ENCODE results near the gene ZNF26. TPM values are rescaled to one million over a fixed set of nuclear protein-coding genes. Genes with fewer than 3 reads are reported as not detected.

ZNF26 gene
- total and polyA plus RNA-seq, 2 of the 8 experiments (the other 6 are each of a cell fraction or from before 2014, with no cell fraction given) = 5.8 to 8.4 TPM

GRCh38 chr12:133026996-133027395 lies 40.8 kb downstream of the ZNF26 start:
- peaks cover 44 to 55% of the 10 kb centered on the region in 2 experiments for H3K9me3 ChIP-seq (ENCODE audit: insufficient read depth in 2 of 2, low read depth in 1 of 2, low read length in 1 of 2)
- no peaks in the 10 kb centered on the region for H3K36me3 ChIP-seq (ENCODE audit: control insufficient read depth in 2 of 4, insufficient read depth in 4 of 4, low read length in 3 of 4)
- TF ChIP-seq CTBP2 (IDR thresholded peaks at IDR 0.05; ENCODE audit: borderline replicate concordance, insufficient read depth, insufficient read length, low read length) (no peak), SRF (IDR thresholded peaks at IDR 0.05; ENCODE audit: low read depth, low read length) (no peak), USF2 (IDR thresholded peaks at IDR 0.05; ENCODE audit: low read length) (no peak), CTCF (IDR thresholded peaks at IDR 0.05; ENCODE audit: control extremely low read depth in 1 of 3, insufficient read depth in 1 of 3, low read depth in 1 of 3, low read length in 3 of 3) (no peak), POLR2A (IDR thresholded peaks at IDR 0.05; ENCODE audit: control extremely low read depth in 1 of 2, low read depth in 2 of 2, low read length in 2 of 2) (no peak), EGR1 (IDR thresholded peaks at IDR 0.05; ENCODE audit: borderline replicate concordance, low read depth, low read length) (no peak), YY1 (IDR thresholded peaks at IDR 0.05; ENCODE audit: low read depth, low read length) (no peak), NRF1 (IDR thresholded peaks at IDR 0.05; ENCODE audit: low read depth, low read length) (no peak), RXRA (IDR thresholded peaks at IDR 0.05; ENCODE audit: insufficient read depth, low read depth, low read length) (no peak), SP1 (IDR thresholded peaks at IDR 0.05; ENCODE audit: low read depth, low read length) (no peak), KDM4A (IDR thresholded peaks at IDR 0.05; ENCODE audit: low read depth, low read length, severe bottlenecking) (no peak)

More at GRCh38 chr12:133026996-133027395, 40.8 kb downstream of the ZNF26 start:
- H2BK12ac ChIP-seq (ENCODE audit: low read depth, low read length) = no peak overlapping the region
- no peak for DNase-seq (ENCODE audit: low read depth in 1 of 2, low spot score in 2 of 2)
- no peaks in the 10 kb centered on the region for H3K79me1 ChIP-seq (ENCODE audit: low read depth, low read length)
- H2AFZ ChIP-seq (ENCODE audit: low read length) = no peak overlapping the region
- H3K56ac ChIP-seq (replicated peaks; ENCODE audit: insufficient read length, low read depth, low read length) = no peak overlapping the region
- H3K23me2 ChIP-seq (ENCODE audit: low read depth, low read length) = no peaks in the 10 kb centered on the region
- no peak overlapping the region for H4K8ac ChIP-seq (ENCODE audit: extremely low read depth, insufficient read depth, low read length)
- no peak overlapping the region for H3K4ac ChIP-seq (replicated peaks; ENCODE audit: insufficient read length, low read depth, low read length)
- no peak overlapping the region for H2BK5ac ChIP-seq (ENCODE audit: low read depth, low read length)
- H3K27me3 ChIP-seq (replicated peaks in 1 of 4; ENCODE audit: control insufficient read depth in 3 of 4, extremely low read depth in 1 of 4, insufficient read depth in 3 of 4, low read length in 3 of 4) = peaks cover 0 to 2% (median 0%) of the 10 kb centered on the region in 4 experiments; a peak in 1 of 7 replicates
- no peaks in the 10 kb centered on the region for H3K79me2 ChIP-seq (ENCODE audit: control insufficient read depth in 1 of 2, insufficient read depth in 2 of 2, low read length in 2 of 2)
- no peak overlapping the region for H3K4me2 ChIP-seq (ENCODE audit: insufficient read depth in 1 of 2, low read depth in 2 of 2, low read length in 2 of 2)
- WGBS, 2 experiments (ENCODE audit: extremely low coverage in 1 of 2, insufficient coverage in 1 of 2, insufficient read length in 1 of 2, insufficient replicate concordance in 2 of 2, low coverage in 1 of 2, low lambda C conversion rate in 2 of 2, missing lambda C conversion rate in 1 of 2) = 88% methylated on average over 7 of the region's 7 CpGs; no CpG with 5 or more reads in 1 of the 2 experiments
- H2BK20ac ChIP-seq (ENCODE audit: low read length) = no peak overlapping the region
- no peaks in the 10 kb centered on the region for H3K4me1 ChIP-seq (replicated peaks in 1 of 4; ENCODE audit: control insufficient read depth in 3 of 4, insufficient read depth in 4 of 4, low read length in 3 of 4)
- H3K9ac ChIP-seq (replicated peaks in 1 of 4; ENCODE audit: extremely low read depth in 1 of 4, low read depth in 3 of 4, low read length in 3 of 4) = no peak overlapping the region
- H4K91ac ChIP-seq (replicated peaks; ENCODE audit: insufficient read length, low read length) = no peak overlapping the region
- H2AK5ac ChIP-seq (ENCODE audit: low read depth, low read length) = no peak overlapping the region
- no peak overlapping the region for H2BK120ac ChIP-seq (replicated peaks; ENCODE audit: low read depth, low read length)
- no peak overlapping the region for H3K14ac ChIP-seq (ENCODE audit: insufficient read length)
- no peak overlapping the region for H4K5ac ChIP-seq (ENCODE audit: insufficient read length, low read depth, low read length)
- H2BK15ac ChIP-seq (ENCODE audit: low read length) = no peak overlapping the region
- ChIA-PET CTCF (ENCODE audit: partially characterized antibody) (no interaction called here), POLR2A (ENCODE audit: partially characterized antibody) (interaction anchor here (1.3 to 2.0 kb wide), 3 partner anchors 11 to 53 kb away, joined by 4 to 11 read pairs (median 5); partner anchors contain the start of gene ZNF84)
- FAIRE-seq = no peak
- H3K23ac ChIP-seq (ENCODE audit: insufficient read length) = no peak overlapping the region
- no peak overlapping the region for H3K4me3 ChIP-seq (ENCODE audit: extremely low read depth in 1 of 4, insufficient read depth in 2 of 4, low read depth in 3 of 4, low read length in 4 of 4)
- H3K27ac ChIP-seq (ENCODE audit: low read depth, low read length) = no peak overlapping the region
- H3K18ac ChIP-seq (ENCODE audit: extremely low read depth, low read length) = no peak overlapping the region
- no peaks in the 10 kb centered on the region for H4K20me1 ChIP-seq (replicated peaks in 1 of 2; ENCODE audit: control insufficient read depth in 1 of 2, insufficient read depth in 2 of 2, low read length in 2 of 2)

Data from H1 (cell line).